ENCODE measurements around the gene HIF3A.

HIF3A gene

DNA sequence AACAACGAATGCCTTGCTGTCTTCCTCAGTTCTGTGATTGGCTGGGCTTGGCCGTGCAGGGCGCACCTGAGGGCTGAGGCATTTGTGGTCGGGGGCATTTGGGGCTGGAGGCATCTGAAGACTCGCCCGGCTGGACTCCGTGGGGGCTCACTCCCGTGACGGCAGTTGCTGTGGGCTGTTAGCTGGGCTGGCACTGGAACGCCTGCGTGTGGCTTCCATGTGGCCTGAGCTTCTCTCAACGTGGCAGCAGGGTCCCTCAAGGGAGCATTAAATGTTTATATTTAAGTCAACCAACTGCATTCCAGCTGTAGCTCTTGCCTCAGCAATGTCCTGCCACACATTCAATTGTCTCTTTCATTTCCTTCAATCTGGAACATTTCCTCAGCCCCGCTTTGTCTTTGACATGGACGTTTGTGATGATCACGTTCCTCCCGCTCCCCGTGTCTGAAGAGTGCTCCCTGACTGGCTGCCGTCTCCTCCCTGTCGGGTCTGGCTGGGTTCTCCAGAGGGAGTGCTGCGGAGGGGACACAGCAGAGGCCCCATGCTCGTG, 95.5 kb downstream of the HIF3A start:
- Histone ChIP-seq H3K9me3 (ENCODE audit: control insufficient read depth, low read length) (no peaks in the 10 kb centered on the region), H3K36me3 (ENCODE audit: control insufficient read depth, insufficient read depth, low read length) (peaks cover 5% of the 10 kb centered on the region), H3K9ac (ENCODE audit: low read length) (no peak overlapping the region), H3K4me3 (ENCODE audit: low read length) (no peak overlapping the region), H3K4me1 (ENCODE audit: control insufficient read depth, insufficient read depth, low read length) (no peaks in the 10 kb centered on the region), H3K27me3 (ENCODE audit: control insufficient read depth, insufficient read depth, low read length) (no peaks in the 10 kb centered on the region)

DNA sequence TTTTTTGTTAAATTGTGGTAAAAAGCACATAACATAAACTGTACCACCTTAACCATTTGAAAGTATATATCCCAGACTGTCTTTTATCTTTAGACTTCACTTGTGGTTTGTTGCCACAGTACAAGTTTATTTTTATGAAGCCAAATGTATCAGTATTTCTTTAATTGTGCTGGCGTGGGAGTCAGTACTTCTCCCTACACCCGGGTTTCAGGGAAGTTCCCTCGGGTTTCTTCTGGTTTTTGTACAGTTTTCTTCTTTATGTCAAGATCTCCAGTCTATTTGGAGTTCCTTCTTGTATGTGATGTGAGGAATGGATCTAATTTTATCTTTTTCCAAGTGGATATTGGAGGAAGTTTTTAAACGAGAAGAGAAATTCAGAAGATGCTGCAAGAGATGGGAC, 96.0 kb downstream of the HIF3A start:
- H3K4me3 ChIP-seq (ENCODE audit: low read length), result no peak overlapping the region
- peaks cover 5% of the 10 kb centered on the region for H3K36me3 ChIP-seq (ENCODE audit: control insufficient read depth, insufficient read depth, low read length)
- H3K9me3 ChIP-seq (ENCODE audit: control insufficient read depth, low read length), result no peaks in the 10 kb centered on the region
- no peaks in the 10 kb centered on the region for H3K4me1 ChIP-seq (ENCODE audit: control insufficient read depth, insufficient read depth, low read length)
- H3K27me3 ChIP-seq (ENCODE audit: control insufficient read depth, insufficient read depth, low read length), result no peaks in the 10 kb centered on the region
- no peak overlapping the region for H3K9ac ChIP-seq (ENCODE audit: low read length)

Measured in mucosa of stomach (tissue), 1 donor.